CD4-positive, CD25-positive, alpha-beta regulatory T cell (primary cell): ENCODE data around the gene HMGCS2. TPM values are rescaled to one million over a fixed set of nuclear protein-coding genes. Genes with fewer than 3 reads are reported as not detected.

ENCODE experiments used
- ATAC-seq, 2 donors: fragments of 150-1000 bp; cut with Tn5 transposase; one replicate each; pipeline ENCODE4 v1.10.0; 2021; ENCODE audit warnings: low read depth in 2 of 2, moderate number of reproducible peaks in 2 of 2, moderate library complexity in 1 of 2
- DNase-seq, 3 donors: peaks; one replicate each; pipeline versions ENCODE4 v3.0.0 to v3.0.0-alpha.2; 2012 to 2022; ENCODE audit warnings: mixed read lengths in 1 of 3
- H3K27ac ChIP-seq: one replicate; pipeline ENCODE4 v1.7.0; 2013; ENCODE audit warnings: mild to moderate bottlenecking, low read length; ENCODE audit not compliant: insufficient read depth, poor library complexity, severe bottlenecking
- H3K27me3 ChIP-seq: one replicate; pipeline ENCODE4 v1.7.0; 2013; ENCODE audit warnings: low read length; ENCODE audit not compliant: control insufficient read depth, insufficient read depth
- H3K36me3 ChIP-seq: one replicate; pipeline ENCODE4 v1.7.0; 2013; ENCODE audit warnings: mild to moderate bottlenecking, low read length, moderate library complexity; ENCODE audit not compliant: control insufficient read depth, insufficient read depth
- H3K4me1 ChIP-seq: 2 replicates; pipeline ENCODE4 v1.7.0; 2013; ENCODE audit warnings: mild to moderate bottlenecking, low read length; ENCODE audit not compliant: insufficient read depth, control insufficient read depth, poor library complexity, severe bottlenecking
- H3K4me3 ChIP-seq: one replicate; pipeline ENCODE4 v1.7.0; 2013; ENCODE audit warnings: low read depth, mild to moderate bottlenecking, low read length, moderate library complexity
- H3K9me3 ChIP-seq, 2 experiments: 1 replicate in 1 of 2; 2 replicates in 1 of 2; pipeline ENCODE4 v1.7.0; 2013; ENCODE audit warnings: low read length in 2 of 2, mild to moderate bottlenecking in 1 of 2, moderate library complexity in 1 of 2; ENCODE audit not compliant: control insufficient read depth in 2 of 2
- H3K27ac Mint-ChIP-seq, 3 donors: one replicate each; pipeline ENCODE4 v1.8.0; 2020 to 2022; ENCODE audit warnings: mild to moderate bottlenecking in 3 of 3, mixed read lengths in 3 of 3, moderate library complexity in 2 of 3
- H3K27me3 Mint-ChIP-seq: one replicate; pipeline ENCODE4 v1.8.0; 2022; ENCODE audit warnings: mild to moderate bottlenecking, mixed read lengths
- H3K36me3 Mint-ChIP-seq: one replicate; pipeline ENCODE4 v1.8.0; 2020; ENCODE audit warnings: mixed read lengths
- H3K4me1 Mint-ChIP-seq, 4 donors: one replicate each; pipeline ENCODE4 v1.8.0; 2020 to 2022; ENCODE audit warnings: mixed read lengths in 4 of 4, mild to moderate bottlenecking in 1 of 4
- H3K4me3 Mint-ChIP-seq, 4 donors: one replicate each; pipeline ENCODE4 v1.8.0; 2020 to 2022; ENCODE audit warnings: mild to moderate bottlenecking in 4 of 4, mixed read lengths in 4 of 4, moderate library complexity in 3 of 4
- H3K9me3 Mint-ChIP-seq, 7 donors: one replicate each; pipeline ENCODE4 v1.8.0; 2020 to 2022; ENCODE audit warnings: mixed read lengths in 7 of 7, mild to moderate bottlenecking in 3 of 7, moderate library complexity in 2 of 7
- polyA plus RNA-seq, 4 donors: library from polyadenylated mRNA; unstranded; fragments of 300-500 nt; fragmentation: Illumina TruSeq; gene quantifications; one replicate each; pipeline ENCODE4 v1.2.3, GENCODE V29; 2021
- total RNA-seq: library from RNA; stranded (reverse); gene quantifications from one replicate; pipeline ENCODE4 v1.2.3, GENCODE V29; 2022

HMGCS2 gene
- total and polyA plus RNA-seq, 5 donors from 2014 or later: not detected

GRCh38 chr1:119797162-119797561, 28.5 kb upstream of the HMGCS2 start:
- no peak overlapping the region for H3K27ac ChIP-seq
- peaks cover 0 to 2% (median 0%) of the 10 kb centered on the region in 7 donors for H3K9me3 Mint-ChIP-seq
- no peak overlapping the region for H3K27ac Mint-ChIP-seq

GRCh38 chr1:119795261-119796200, 26.8 kb upstream of the HMGCS2 start:
- Mint-ChIP-seq H3K27me3 (peaks cover 16% of the 10 kb centered on the region), H3K36me3 (no peaks in the 10 kb centered on the region), H3K9me3 (no peaks in the 10 kb centered on the region), H3K4me3 (no peak overlapping the region), H3K27ac (no peak overlapping the region), H3K4me1 (peaks cover 0 to 11% (median 0%) of the 10 kb centered on the region in 4 donors)
- Histone ChIP-seq H3K27me3 (peaks cover 2% of the 10 kb centered on the region), H3K36me3 (no peaks in the 10 kb centered on the region), H3K27ac (no peak overlapping the region), H3K4me1 (no peaks in the 10 kb centered on the region), H3K9me3 (no peaks in the 10 kb centered on the region), H3K4me3 (no peak overlapping the region)
- ATAC-seq (no peak), DNase-seq (no peak)

More at GRCh38 chr1:119797162-119797561, 28.5 kb upstream of the HMGCS2 start:
- ATAC-seq (no peak), DNase-seq (no peak)
- no peak overlapping the region for H3K4me3 ChIP-seq
- Mint-ChIP-seq H3K36me3 (no peaks in the 10 kb centered on the region), H3K4me1 (peaks cover 0 to 11% (median 0%) of the 10 kb centered on the region in 4 donors), H3K4me3 (no peak overlapping the region), H3K27me3 (peaks cover 14% of the 10 kb centered on the region)
- H3K9me3 ChIP-seq: no peaks in the 10 kb centered on the region
- peaks cover 2% of the 10 kb centered on the region for H3K27me3 ChIP-seq
- H3K4me1 ChIP-seq: no peaks in the 10 kb centered on the region
- H3K36me3 ChIP-seq: no peaks in the 10 kb centered on the region

DNA sequence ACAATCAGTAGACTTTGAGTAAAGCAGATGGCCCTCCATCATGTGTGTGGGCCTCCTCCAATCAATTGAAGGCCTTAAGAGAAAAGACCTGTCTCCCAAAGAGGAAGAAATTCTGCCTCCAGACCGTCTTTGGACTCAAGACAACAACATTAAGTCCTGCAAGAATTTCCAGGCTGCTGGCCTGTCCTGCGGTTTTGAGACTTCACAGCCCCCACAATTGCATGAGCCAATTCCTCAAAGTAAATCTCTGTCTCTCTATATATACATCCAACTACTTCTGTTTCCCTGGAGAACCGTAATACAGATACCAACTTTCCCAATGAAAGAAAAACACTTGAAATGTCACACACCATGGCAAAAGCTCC, 26.2 kb upstream of the HMGCS2 start:
- peaks cover 0 to 6% (median 0%) of the 10 kb centered on the region in 4 donors for H3K4me1 Mint-ChIP-seq

GRCh38 chr1:119794230-119794875, 25.6 kb upstream of the HMGCS2 start:
- no peak overlapping the region for H3K4me3 ChIP-seq
- Mint-ChIP-seq H3K27me3 (peaks cover 22% of the 10 kb centered on the region), H3K4me1 (peaks cover 0 to 4% (median 0%) of the 10 kb centered on the region in 4 donors), H3K9me3 (no peaks in the 10 kb centered on the region), H3K36me3 (no peaks in the 10 kb centered on the region), H3K27ac (no peak overlapping the region), H3K4me3 (no peak overlapping the region)
- no peaks in the 10 kb centered on the region for H3K9me3 ChIP-seq
- no peaks in the 10 kb centered on the region for H3K36me3 ChIP-seq
- H3K4me1 ChIP-seq: no peaks in the 10 kb centered on the region
- DNase-seq (no peak), ATAC-seq (no peak)
- no peak overlapping the region for H3K27ac ChIP-seq
- peaks cover 2% of the 10 kb centered on the region for H3K27me3 ChIP-seq

More for the DNA sequence above, 26.2 kb upstream of the HMGCS2 start:
- H3K4me3 ChIP-seq: no peak overlapping the region
- Mint-ChIP-seq H3K9me3 (no peaks in the 10 kb centered on the region), H3K27me3 (peaks cover 20% of the 10 kb centered on the region), H3K36me3 (no peaks in the 10 kb centered on the region), H3K4me3 (no peak overlapping the region), H3K27ac (no peak overlapping the region)
- H3K9me3 ChIP-seq: no peaks in the 10 kb centered on the region
- H3K36me3 ChIP-seq: no peaks in the 10 kb centered on the region
- ATAC-seq (no peak), DNase-seq (no peak)
- H3K4me1 ChIP-seq: no peaks in the 10 kb centered on the region
- H3K27ac ChIP-seq: no peak overlapping the region
- peaks cover 2% of the 10 kb centered on the region for H3K27me3 ChIP-seq

DNA sequence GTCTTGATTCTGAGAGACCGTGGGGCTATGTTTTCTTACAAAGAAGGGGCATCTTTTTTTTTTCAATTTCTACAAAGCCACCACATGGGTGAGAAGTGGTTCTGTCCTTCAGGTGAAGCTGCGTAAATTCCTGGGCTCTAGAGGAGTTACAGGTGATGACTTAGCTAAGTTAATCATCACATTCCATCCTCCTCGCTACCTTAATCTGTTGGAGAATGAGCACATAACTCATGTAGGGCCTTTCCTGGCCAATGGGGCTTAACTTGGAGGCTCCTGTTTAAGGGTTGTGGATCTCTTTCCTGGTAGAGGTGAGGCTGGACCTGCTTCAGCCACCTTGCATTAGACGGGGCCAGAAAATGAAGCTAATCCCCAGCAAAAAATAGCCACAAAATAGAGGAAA, 22.7 kb upstream of the HMGCS2 start:
- H3K27me3 ChIP-seq: peaks cover 2% of the 10 kb centered on the region
- no peak overlapping the region for H3K27ac Mint-ChIP-seq

GRCh38 chr1:119790451-119791198, 21.9 kb upstream of the HMGCS2 start:
- DNase-seq (no peak), ATAC-seq (no peak)
- Mint-ChIP-seq H3K9me3 (no peaks in the 10 kb centered on the region), H3K4me3 (no peak overlapping the region), H3K27me3 (peaks cover 20% of the 10 kb centered on the region), H3K36me3 (no peaks in the 10 kb centered on the region), H3K4me1 (no peaks in the 10 kb centered on the region), H3K27ac (no peak overlapping the region)
- H3K4me3 ChIP-seq: no peak overlapping the region
- H3K9me3 ChIP-seq: no peaks in the 10 kb centered on the region
- H3K4me1 ChIP-seq: no peaks in the 10 kb centered on the region
- peaks cover 2% of the 10 kb centered on the region for H3K27me3 ChIP-seq
- no peaks in the 10 kb centered on the region for H3K36me3 ChIP-seq
- no peak overlapping the region for H3K27ac ChIP-seq

More for the DNA sequence above, 22.7 kb upstream of the HMGCS2 start:
- H3K27ac ChIP-seq: no peak overlapping the region
- H3K4me3 Mint-ChIP-seq: no peak overlapping the region
- no peaks in the 10 kb centered on the region for H3K4me1 Mint-ChIP-seq
- no peaks in the 10 kb centered on the region for H3K36me3 ChIP-seq
- ATAC-seq (no peak), DNase-seq (no peak)
- no peaks in the 10 kb centered on the region for H3K9me3 ChIP-seq
- H3K4me1 ChIP-seq: no peaks in the 10 kb centered on the region
- H3K36me3 Mint-ChIP-seq: no peaks in the 10 kb centered on the region
- H3K9me3 Mint-ChIP-seq: no peaks in the 10 kb centered on the region
- peaks cover 25% of the 10 kb centered on the region for H3K27me3 Mint-ChIP-seq
- H3K4me3 ChIP-seq: no peak overlapping the region

- ATAC-seq (no peak), DNase-seq (no peak)
- no peak overlapping the region for H3K4me3 Mint-ChIP-seq
- Histone ChIP-seq H3K36me3 (no peaks in the 10 kb centered on the region), H3K27me3 (no peaks in the 10 kb centered on the region), H3K27ac (no peak overlapping the region), H3K4me1 (no peaks in the 10 kb centered on the region), H3K9me3 (no peaks in the 10 kb centered on the region), H3K4me3 (no peak overlapping the region)
- H3K4me1 Mint-ChIP-seq: no peaks in the 10 kb centered on the region
- no peaks in the 10 kb centered on the region for H3K36me3 Mint-ChIP-seq
- H3K27me3 Mint-ChIP-seq: peaks cover 20% of the 10 kb centered on the region
- H3K9me3 Mint-ChIP-seq: peaks cover 0 to 3% (median 0%) of the 10 kb centered on the region in 7 donors
- no peak overlapping the region for H3K27ac Mint-ChIP-seq
These were observed 19.1 kb upstream of the HMGCS2 start for GRCh38 chr1:119787776-119788175.
